Mucosa of descending colon (tissue), 3 donors: ENCODE measurements around the gene MINK1. TPM values are rescaled to one million over a fixed set of nuclear protein-coding genes. Genes with fewer than 3 reads are reported as not detected.

Experiments used
- ATAC-seq: fragments of 200-7000 bp; cut with Tn5 transposase; one replicate; pipeline ENCODE4 v1.9.1; 2020; ENCODE audit warnings: mild to moderate bottlenecking, moderate library complexity
- DNase-seq, 3 donors: peaks; one replicate each; pipeline ENCODE4 v3.0.0-alpha.2; 2020
- H3K36me3 ChIP-seq: fragments of 200-600 bp; one replicate; pipeline ENCODE4 v1.8.0; 2021; ENCODE audit warnings: low read depth, mild to moderate bottlenecking
- H3K4me1 ChIP-seq: fragments of 200-600 bp; one replicate; pipeline ENCODE4 v1.8.0; 2021; ENCODE audit warnings: low read depth, mild to moderate bottlenecking
- H3K4me3 ChIP-seq: fragments of 200-600 bp; one replicate; pipeline ENCODE4 v1.8.0; 2021; ENCODE audit warnings: mild to moderate bottlenecking
- H3K9me3 ChIP-seq: fragments of 200-600 bp; one replicate; pipeline ENCODE4 v1.8.0; 2021; ENCODE audit warnings: mild to moderate bottlenecking
- intact Hi-C, 2 donors: fragments of 100-400 bp; cut with DNase I in 1 of 2; cut with micrococcal nuclease in 1 of 2; formaldehyde crosslinking; loops; one replicate each; pipeline versions ENCODE4 v1.11.0 to v1.11.1; 2022; cut with DNase I, micrococcal nuclease
- total RNA-seq, 3 donors: library from RNA; stranded (reverse); fragmentation: NEBNext Ultra II Directional in 2 of 3; extraction: Animal tissue kit (Norgen Biotek cat#: 25700) in 2 of 3; gene quantifications; one replicate each; pipeline versions ENCODE4 v1.2.1 to v1.2.4, GENCODE V29; 2021 to 2023
- TF ChIP-seq, protein P1 (sequence below): fragments of 200-600 bp; IDR thresholded peaks from one replicate; pipeline ENCODE4 v1.8.0; 2022; ENCODE audit warnings: antibody characterized with exemption, mild to moderate bottlenecking
- donor health status: DM: no; HTN: no; CAD: no; lungs with moderate emphysema.
- donor health status: DM: no; HTN: no; CAD: no.
- donor health status: DM: no; HTN: yes; CAD: no.

Gene MINK1
- total RNA-seq, 3 donors from 2014 or later: 140 to 227 (median 170) TPM

DNA sequence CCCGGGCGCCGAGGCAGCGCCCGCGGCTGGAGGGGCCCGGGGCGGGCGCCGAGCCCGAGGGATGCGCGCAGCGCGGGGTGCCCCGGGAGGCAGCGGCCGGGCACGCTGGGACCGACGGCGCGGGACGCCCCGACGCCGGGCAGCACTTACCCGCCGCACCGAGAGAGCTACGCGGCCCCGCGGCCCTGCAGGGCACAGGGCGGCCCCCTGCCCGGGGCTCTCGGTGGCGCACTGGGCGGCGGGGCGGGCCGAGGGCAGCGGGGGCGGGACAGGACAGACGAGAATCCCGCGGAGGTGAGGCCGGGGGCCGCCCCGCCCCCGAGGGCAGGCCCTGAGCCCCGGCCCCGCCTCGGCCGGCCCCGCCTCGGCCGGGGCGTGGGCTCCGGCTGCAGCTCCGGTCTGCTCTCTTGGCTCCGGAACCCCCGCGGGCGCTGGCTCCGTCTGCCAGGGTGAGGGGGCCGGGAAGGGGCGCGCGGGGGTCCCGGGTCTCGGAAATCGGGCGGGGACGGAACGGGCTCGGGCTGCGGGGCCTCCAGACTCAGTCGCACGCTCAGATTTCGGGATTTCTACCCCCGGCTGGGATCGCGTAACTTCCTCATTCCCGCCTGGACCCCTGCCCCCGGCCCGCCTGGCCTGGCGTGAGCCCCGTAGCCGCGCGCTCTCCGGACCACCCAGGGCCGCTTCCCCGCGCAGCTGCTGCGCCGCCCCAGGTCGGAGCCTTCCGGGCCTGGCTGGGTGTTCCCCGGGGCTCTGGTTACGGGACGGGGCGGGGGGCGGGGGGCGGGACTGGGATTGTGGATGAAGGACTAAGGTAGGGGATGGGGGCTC lies 26.1 kb upstream of the MINK1 start, which contains the start of gene PLD2:
TSS of gene PLD2 (plus strand) at position 376 of the 828 bp plus-strand sequence. CDS start 621 bp downstream, outside the sequence.
- peak within 1 kb of the TSS; percentile 61 for H3K4me3 ChIP-seq
- no peaks in the 10 kb centered on the region for H3K36me3 ChIP-seq
- intact Hi-C loops: no loop called here
- H3K4me1 ChIP-seq: peaks cover 6% of the 10 kb centered on the region
- TF ChIP-seq, protein P1, sequence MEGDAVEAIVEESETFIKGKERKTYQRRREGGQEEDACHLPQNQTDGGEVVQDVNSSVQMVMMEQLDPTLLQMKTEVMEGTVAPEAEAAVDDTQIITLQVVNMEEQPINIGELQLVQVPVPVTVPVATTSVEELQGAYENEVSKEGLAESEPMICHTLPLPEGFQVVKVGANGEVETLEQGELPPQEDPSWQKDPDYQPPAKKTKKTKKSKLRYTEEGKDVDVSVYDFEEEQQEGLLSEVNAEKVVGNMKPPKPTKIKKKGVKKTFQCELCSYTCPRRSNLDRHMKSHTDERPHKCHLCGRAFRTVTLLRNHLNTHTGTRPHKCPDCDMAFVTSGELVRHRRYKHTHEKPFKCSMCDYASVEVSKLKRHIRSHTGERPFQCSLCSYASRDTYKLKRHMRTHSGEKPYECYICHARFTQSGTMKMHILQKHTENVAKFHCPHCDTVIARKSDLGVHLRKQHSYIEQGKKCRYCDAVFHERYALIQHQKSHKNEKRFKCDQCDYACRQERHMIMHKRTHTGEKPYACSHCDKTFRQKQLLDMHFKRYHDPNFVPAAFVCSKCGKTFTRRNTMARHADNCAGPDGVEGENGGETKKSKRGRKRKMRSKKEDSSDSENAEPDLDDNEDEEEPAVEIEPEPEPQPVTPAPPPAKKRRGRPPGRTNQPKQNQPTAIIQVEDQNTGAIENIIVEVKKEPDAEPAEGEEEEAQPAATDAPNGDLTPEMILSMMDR: no peak
- DNase-seq (peak; percentile 92 to 93 (median 93)), ATAC-seq (peak; percentile 100)
- no peaks in the 10 kb centered on the region for H3K9me3 ChIP-seq

DNA sequence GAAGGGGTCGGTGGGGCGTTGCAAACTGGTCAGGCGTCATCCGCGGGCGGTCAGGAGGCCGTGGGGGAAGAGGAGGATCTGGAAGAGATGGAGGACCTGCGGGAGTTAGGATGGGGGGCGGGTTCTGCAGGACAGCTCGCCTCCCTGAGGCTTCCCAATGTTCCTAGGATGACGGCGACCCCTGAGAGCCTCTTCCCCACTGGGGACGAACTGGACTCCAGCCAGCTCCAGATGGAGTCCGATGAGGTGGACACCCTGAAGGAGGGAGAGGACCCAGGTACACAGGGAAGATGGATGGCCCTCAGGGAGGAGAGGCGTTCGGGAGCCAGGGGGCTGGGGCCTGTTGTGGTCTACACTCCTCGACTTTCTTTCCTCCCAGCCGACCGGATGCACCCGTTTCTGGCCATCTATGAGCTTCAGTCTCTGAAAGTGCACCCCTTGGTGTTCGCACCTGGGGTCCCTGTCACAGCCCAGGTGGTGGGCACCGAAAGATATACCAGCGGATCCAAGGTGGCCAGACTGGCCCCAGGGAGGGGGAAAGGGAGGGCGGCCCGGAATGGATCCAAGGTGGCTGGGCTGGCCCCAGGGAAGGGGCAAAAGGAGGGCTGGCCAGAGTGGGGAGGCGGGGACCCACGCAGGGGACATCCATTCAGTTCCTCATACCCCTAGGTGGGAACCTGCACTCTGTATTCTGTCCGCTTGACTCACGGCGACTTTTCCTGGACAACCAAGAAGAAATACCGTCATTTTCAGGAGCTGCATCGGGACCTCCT lies 25.3 kb upstream of the MINK1 start:
- ATAC-seq: peak; percentile 3
- intact Hi-C loops: no loop called here

DNA sequence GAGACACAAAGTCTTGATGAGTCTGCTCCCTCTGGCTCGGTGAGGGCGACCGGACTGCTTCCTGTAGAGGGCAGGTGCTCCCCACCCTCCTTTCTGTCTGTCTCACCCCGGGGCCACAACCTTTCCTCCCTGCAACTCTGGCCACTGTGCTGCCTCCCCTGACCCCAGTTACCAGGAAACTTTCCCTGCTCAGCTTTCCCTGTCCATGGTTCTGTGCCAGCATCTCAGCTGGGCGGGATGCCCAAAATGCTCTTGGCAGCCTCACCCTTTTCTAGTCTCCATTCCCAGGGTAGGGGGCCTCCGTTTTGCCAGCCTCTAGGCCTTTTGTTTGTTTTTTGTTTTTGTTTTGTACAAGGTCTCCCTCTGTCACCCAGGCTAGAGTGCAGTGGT lies 24.8 kb upstream of the MINK1 start:
- Histone ChIP-seq H3K9me3 (no peaks in the 10 kb centered on the region), H3K4me1 (peaks cover 6% of the 10 kb centered on the region), H3K36me3 (no peaks in the 10 kb centered on the region), H3K4me3 (no peak overlapping the region)
- TF ChIP-seq, protein P1: no peak
- DNase-seq (peak in 1 of 3 donors; percentile 40), ATAC-seq (no peak)
- intact Hi-C loops: no loop called here

More for the DNA sequence above, 25.3 kb upstream of the MINK1 start:
- peak overlapping the region; percentile 61 for H3K4me3 ChIP-seq
- TF ChIP-seq, protein P1: no peak
- H3K9me3 ChIP-seq: no peaks in the 10 kb centered on the region
- no peaks in the 10 kb centered on the region for H3K36me3 ChIP-seq
- DNase-seq: peak; percentile 23 to 58 (median 38)
- H3K4me1 ChIP-seq: peaks cover 6% of the 10 kb centered on the region

DNA sequence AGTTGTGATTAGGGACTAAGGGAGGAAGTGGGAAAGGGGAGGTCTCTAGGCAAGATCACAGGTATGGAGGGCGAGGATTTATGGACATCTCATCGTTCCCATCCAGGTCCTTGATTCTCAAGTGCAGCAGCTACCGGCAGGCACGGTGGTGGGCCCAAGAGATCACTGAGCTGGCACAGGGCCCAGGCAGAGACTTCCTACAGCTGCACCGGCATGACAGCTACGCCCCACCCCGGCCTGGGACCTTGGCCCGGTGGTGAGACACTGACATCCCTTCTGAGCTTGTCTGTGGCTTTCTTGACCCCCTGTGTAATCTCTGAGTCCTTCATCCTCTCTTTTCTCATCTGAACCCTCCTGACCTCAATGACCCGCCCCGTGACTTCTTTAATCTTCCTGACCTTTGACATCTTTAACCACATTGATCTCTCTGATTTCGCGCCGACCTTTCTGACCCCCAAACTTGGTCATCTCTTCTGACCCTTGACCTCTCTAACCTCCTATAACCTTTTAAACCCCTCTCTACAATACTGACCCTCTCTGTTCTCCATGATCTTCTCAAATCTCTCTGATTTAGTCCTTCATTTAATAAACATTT lies 22.3 kb upstream of the MINK1 start:
- no peak for DNase-seq
- no peaks in the 10 kb centered on the region for H3K36me3 ChIP-seq
- H3K4me1 ChIP-seq: peaks cover 6% of the 10 kb centered on the region
- no peaks in the 10 kb centered on the region for H3K9me3 ChIP-seq
- TF ChIP-seq, protein P1: no peak
- intact Hi-C loops: no loop called here
- no peak for ATAC-seq
- H3K4me3 ChIP-seq: no peak overlapping the region

DNA sequence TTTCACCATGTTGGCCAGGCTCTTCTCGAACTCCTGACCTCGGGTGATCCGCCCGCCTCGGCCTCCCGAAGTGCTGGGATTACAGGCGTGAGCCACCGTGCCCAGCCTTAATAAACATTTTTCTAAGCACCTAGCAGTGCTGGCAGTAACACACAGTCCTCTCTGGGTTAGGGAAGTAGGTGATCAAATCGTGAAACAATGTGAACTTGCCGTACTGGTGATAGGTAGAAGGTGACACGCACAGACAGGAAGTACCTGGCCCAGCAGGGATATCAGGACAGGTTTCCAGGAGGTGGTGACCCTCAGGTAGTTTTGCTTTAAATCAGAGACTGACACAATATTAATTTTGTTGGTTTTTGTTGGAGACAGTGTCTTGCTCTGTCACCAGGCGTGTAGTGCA lies 21.7 kb upstream of the MINK1 start:
- Histone ChIP-seq H3K4me1 (peaks cover 6% of the 10 kb centered on the region), H3K9me3 (no peaks in the 10 kb centered on the region), H3K36me3 (no peaks in the 10 kb centered on the region), H3K4me3 (no peak overlapping the region)
- no peak for ATAC-seq
- DNase-seq: no peak
- TF ChIP-seq, protein P1: no peak
- intact Hi-C loops: no loop called here
